Endodermal cell (in vitro differentiated cells): ENCODE results near the gene USF1. TPM values are rescaled to one million over a fixed set of nuclear protein-coding genes. Genes with fewer than 3 reads are reported as not detected.

Source experiments
- DNase-seq: peaks from one replicate; pipeline ENCODE4 v3.0.0-alpha.2; 2017
- H3K27ac ChIP-seq: 2 replicates; pipeline ENCODE4 v1.5.1; 2013; ENCODE audit warnings: mild to moderate bottlenecking, low read depth, low read length, moderate library complexity
- H3K27me3 ChIP-seq: 2 replicates; pipeline ENCODE4 v1.6.1; 2013; ENCODE audit warnings: mild to moderate bottlenecking, low read length, moderate library complexity; ENCODE audit not compliant: insufficient read depth, control insufficient read depth, poor library complexity, severe bottlenecking
- H3K36me3 ChIP-seq: 2 replicates; pipeline ENCODE4 v1.7.0; 2013; ENCODE audit warnings: mild to moderate bottlenecking, low read length, moderate library complexity; ENCODE audit not compliant: control insufficient read depth, insufficient read depth
- H3K4me1 ChIP-seq: one replicate; pipeline ENCODE4 v1.7.0; 2013; ENCODE audit warnings: low read length; ENCODE audit not compliant: control insufficient read depth, insufficient read depth
- H3K4me3 ChIP-seq: 2 replicates; pipeline ENCODE4 v1.5.1; 2013; ENCODE audit warnings: mild to moderate bottlenecking, low read length, moderate library complexity
- H3K9ac ChIP-seq: 2 replicates; pipeline ENCODE4 v1.6.1; 2013; ENCODE audit warnings: mild to moderate bottlenecking, low read length, moderate library complexity; ENCODE audit not compliant: poor library complexity, severe bottlenecking; ENCODE audit errors: extremely low read depth
- H3K9me3 ChIP-seq: 2 replicates; pipeline ENCODE4 v1.6.1; 2013; ENCODE audit warnings: mild to moderate bottlenecking, low read length, moderate library complexity; ENCODE audit not compliant: control insufficient read depth
- H3K27ac Mint-ChIP-seq: 2 replicates; pipeline ENCODE4 v1.8.0; 2020; ENCODE audit warnings: mixed read lengths
- H3K27me3 Mint-ChIP-seq: 2 replicates; pipeline ENCODE4 v1.8.0; 2021; ENCODE audit warnings: mild to moderate bottlenecking, mixed read lengths; ENCODE audit not compliant: insufficient read depth
- H3K36me3 Mint-ChIP-seq: 2 replicates; pipeline ENCODE4 v1.8.0; 2020; ENCODE audit warnings: low read depth, mixed read lengths
- H3K4me1 Mint-ChIP-seq: 2 replicates; pipeline ENCODE4 v1.8.0; 2020; ENCODE audit warnings: mixed read lengths
- H3K4me3 Mint-ChIP-seq: 2 replicates; pipeline ENCODE4 v1.8.0; 2020; ENCODE audit warnings: mild to moderate bottlenecking, moderate library complexity, mixed read lengths
- H3K9me3 Mint-ChIP-seq: 2 replicates; pipeline ENCODE4 v1.8.0; 2020; ENCODE audit warnings: mild to moderate bottlenecking, mixed read lengths
- WGBS, 2 experiments: methylation state at CpG; one replicate each; pipeline versions ENCODE4 v1.1.5 to v1.1.7; 2013; ENCODE audit warnings: missing lambda C conversion rate in 2 of 2, mixed read lengths in 1 of 2; ENCODE audit not compliant: insufficient coverage in 1 of 2, insufficient read length in 1 of 2; 5-methylcytosine and 5-hydroxymethylcytosine counted together
- total RNA-seq, 2 donors: library from RNA; stranded (reverse); fragmentation: NEBNext Ultra II Directional in 1 of 2; extraction: Animal tissue kit (Norgen Biotek cat#: 25700) in 1 of 2; gene quantifications; 2 replicates in 1 of 2; 3 replicates in 1 of 2; pipeline ENCODE4 v1.2.1, GENCODE V29; 2021
- TF ChIP-seq, protein P1 (sequence below): fragments of 200-600 bp; sonication (generic); conservative IDR thresholded peaks from 2 replicates; pipeline ENCODE4 v1.5.0; 2021; ENCODE audit warnings: antibody characterized with exemption, mild to moderate bottlenecking

Gene USF1
- total RNA-seq, 2 donors from 2014 or later: 55.5 to 57.3 TPM

DNA sequence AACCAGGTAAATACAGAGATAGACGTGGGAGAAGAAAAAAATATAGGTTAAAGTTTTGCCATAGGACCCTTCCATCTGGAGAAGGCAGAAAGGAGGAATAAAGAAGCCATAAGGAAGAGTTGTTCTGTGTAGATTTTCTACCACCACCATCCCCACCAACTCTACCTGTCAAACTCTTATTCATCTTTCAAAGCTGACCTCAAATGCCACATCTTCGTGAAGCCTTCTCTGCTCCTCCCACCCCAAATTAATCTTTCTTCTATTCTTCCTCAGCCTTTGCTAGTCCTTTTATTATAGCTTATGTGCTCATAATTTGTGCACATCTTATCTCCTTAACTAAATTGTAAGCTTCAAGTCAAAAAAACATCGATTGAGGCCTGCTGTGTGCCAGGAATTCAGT is 44.8 kb upstream of the USF1 start:
- Histone ChIP-seq H3K9ac (no peak overlapping the region), H3K36me3 (no peaks in the 10 kb centered on the region), H3K27me3 (peaks cover 10% of the 10 kb centered on the region), H3K4me3 (no peak overlapping the region), H3K4me1 (no peaks in the 10 kb centered on the region), H3K9me3 (no peaks in the 10 kb centered on the region), H3K27ac (no peak overlapping the region)
- no peak overlapping the region for H3K4me3 Mint-ChIP-seq
- TF ChIP-seq, protein P1, sequence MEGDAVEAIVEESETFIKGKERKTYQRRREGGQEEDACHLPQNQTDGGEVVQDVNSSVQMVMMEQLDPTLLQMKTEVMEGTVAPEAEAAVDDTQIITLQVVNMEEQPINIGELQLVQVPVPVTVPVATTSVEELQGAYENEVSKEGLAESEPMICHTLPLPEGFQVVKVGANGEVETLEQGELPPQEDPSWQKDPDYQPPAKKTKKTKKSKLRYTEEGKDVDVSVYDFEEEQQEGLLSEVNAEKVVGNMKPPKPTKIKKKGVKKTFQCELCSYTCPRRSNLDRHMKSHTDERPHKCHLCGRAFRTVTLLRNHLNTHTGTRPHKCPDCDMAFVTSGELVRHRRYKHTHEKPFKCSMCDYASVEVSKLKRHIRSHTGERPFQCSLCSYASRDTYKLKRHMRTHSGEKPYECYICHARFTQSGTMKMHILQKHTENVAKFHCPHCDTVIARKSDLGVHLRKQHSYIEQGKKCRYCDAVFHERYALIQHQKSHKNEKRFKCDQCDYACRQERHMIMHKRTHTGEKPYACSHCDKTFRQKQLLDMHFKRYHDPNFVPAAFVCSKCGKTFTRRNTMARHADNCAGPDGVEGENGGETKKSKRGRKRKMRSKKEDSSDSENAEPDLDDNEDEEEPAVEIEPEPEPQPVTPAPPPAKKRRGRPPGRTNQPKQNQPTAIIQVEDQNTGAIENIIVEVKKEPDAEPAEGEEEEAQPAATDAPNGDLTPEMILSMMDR: no peak
- no peaks in the 10 kb centered on the region for H3K36me3 Mint-ChIP-seq
- H3K4me1 Mint-ChIP-seq: peaks cover 7% of the 10 kb centered on the region
- peak; percentile 1 for DNase-seq
- WGBS, 2 experiments: 91% methylated on average over 3 of the region's 3 CpGs
- peaks cover 8% of the 10 kb centered on the region for H3K27me3 Mint-ChIP-seq
- no peak overlapping the region for H3K27ac Mint-ChIP-seq
- no peaks in the 10 kb centered on the region for H3K9me3 Mint-ChIP-seq

DNA sequence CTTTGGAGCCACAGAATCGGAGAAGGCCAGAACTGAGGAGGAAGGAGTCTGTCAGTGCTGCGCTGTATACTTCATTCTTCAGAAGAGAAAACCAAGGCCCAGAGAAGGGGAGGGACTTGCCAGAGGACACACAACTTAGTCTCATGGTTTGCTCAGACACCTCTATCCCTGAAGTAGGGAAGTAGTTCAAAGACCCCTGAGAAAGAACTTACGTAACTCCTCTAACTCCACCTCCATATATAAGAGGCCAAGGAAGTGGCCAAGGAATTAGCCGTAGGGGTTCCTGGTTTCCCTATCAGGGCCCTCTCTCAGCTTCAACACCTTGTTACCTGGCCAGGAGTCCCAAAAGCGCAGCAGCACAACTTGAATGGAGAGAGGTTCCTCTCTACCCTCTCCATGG is 44.2 kb upstream of the USF1 start:
- peaks cover 5% of the 10 kb centered on the region for H3K27me3 ChIP-seq
- Mint-ChIP-seq H3K4me1 (peaks cover 14% of the 10 kb centered on the region), H3K9me3 (no peaks in the 10 kb centered on the region), H3K27me3 (peaks cover 7% of the 10 kb centered on the region), H3K4me3 (no peak overlapping the region), H3K27ac (no peak overlapping the region), H3K36me3 (no peaks in the 10 kb centered on the region)
- WGBS, 2 experiments: 93 to 100% methylated on average over 3 to 5 of the region's 5 CpGs
- H3K9me3 ChIP-seq: no peaks in the 10 kb centered on the region
- TF ChIP-seq, protein P1: no peak
- no peaks in the 10 kb centered on the region for H3K36me3 ChIP-seq
- H3K9ac ChIP-seq: no peak overlapping the region
- no peak overlapping the region for H3K27ac ChIP-seq
- H3K4me1 ChIP-seq: peaks cover 5% of the 10 kb centered on the region
- H3K4me3 ChIP-seq: no peak overlapping the region
- DNase-seq: no peak

GRCh38 chr1:161089251-161089924 is 43.6 kb upstream of the USF1 start, which contains the start of gene NECTIN4:
TSS of gene NECTIN4 (minus strand) at chr1:161089558. CDS start at chr1:161089296, 262 bp downstream.
- no peak within 1 kb of the TSS for H3K27ac ChIP-seq

More at GRCh38 chr1:161089251-161089924, 43.6 kb upstream of the USF1 start, which contains the start of gene NECTIN4:
- Histone ChIP-seq H3K4me3 (no peak within 1 kb of the TSS), H3K9me3 (no peaks in the 10 kb centered on the region), H3K4me1 (peaks cover 6% of the 10 kb centered on the region), H3K36me3 (no peaks in the 10 kb centered on the region), H3K27me3 (no peaks in the 10 kb centered on the region), H3K9ac (no peak within 1 kb of the TSS)
- Mint-ChIP-seq H3K27me3 (peaks cover 5% of the 10 kb centered on the region), H3K9me3 (no peaks in the 10 kb centered on the region), H3K4me3 (no peak within 1 kb of the TSS), H3K4me1 (peaks cover 20% of the 10 kb centered on the region), H3K36me3 (no peaks in the 10 kb centered on the region), H3K27ac (no peak within 1 kb of the TSS)
- 79 to 89% methylated on average over 9 to 22 of the region's 22 CpGs for WGBS, 2 experiments
- TF ChIP-seq, protein P1: peak; percentile 25
- peak; percentile 67 for DNase-seq
